Neural cell (in vitro differentiated cells): ENCODE data around the gene GALNT10. TPM values are rescaled to one million over a fixed set of nuclear protein-coding genes. Genes with fewer than 3 reads are reported as not detected.

ENCODE experiments used
- H2AFZ ChIP-seq: fragments of 200-600, 300-800 bp; sonication (generic), shearing (Covaris generic); 2 replicates; pipeline ENCODE4 v1.6.0; 2014; ENCODE audit warnings: low read depth, mild to moderate bottlenecking, antibody characterized with exemption, low read length, moderate library complexity
- H3F3A ChIP-seq: fragments of 200-600 bp; shearing (Covaris generic); 2 replicates; pipeline ENCODE4 v1.6.1; 2016; ENCODE audit warnings: mild to moderate bottlenecking, moderate library complexity, mixed read lengths, antibody characterized with exemption, low read length; ENCODE audit not compliant: insufficient read depth, poor library complexity, severe bottlenecking
- H3K27ac ChIP-seq: fragments of 200-600, 300-800 bp; sonication (generic), shearing (Covaris generic); 2 replicates; pipeline ENCODE4 v1.5.1; 2014; ENCODE audit warnings: mild to moderate bottlenecking, low read length, moderate library complexity
- H3K27me3 ChIP-seq: fragments of 300-800, 200-600 bp; sonication (generic), shearing (Covaris generic); 2 replicates; pipeline ENCODE4 v1.6.0; 2014; ENCODE audit warnings: mild to moderate bottlenecking, low read depth, low read length, moderate library complexity; ENCODE audit not compliant: insufficient read depth
- H3K36me3 ChIP-seq: fragments of 300-800, 200-600 bp; sonication (generic), shearing (Covaris generic); 2 replicates; pipeline ENCODE4 v1.5.1; 2014; ENCODE audit warnings: mild to moderate bottlenecking, antibody characterized with exemption, low read length, moderate library complexity; ENCODE audit not compliant: insufficient read depth
- H3K4me2 ChIP-seq: fragments of 300-800, 200-600 bp; sonication (generic), shearing (Covaris generic); 2 replicates; pipeline ENCODE4 v1.6.0; 2014; ENCODE audit warnings: mild to moderate bottlenecking, low read length
- H3K4me3 ChIP-seq: fragments of 300-800, 200-600 bp; sonication (generic), shearing (Covaris generic); 2 replicates; pipeline ENCODE4 v1.5.1; 2014; ENCODE audit warnings: mild to moderate bottlenecking, low read length, moderate library complexity
- H3K79me2 ChIP-seq: fragments of 200-600 bp; shearing (Covaris generic); replicated peaks from 2 replicates; pipeline ENCODE4 v1.6.0; 2014; ENCODE audit warnings: mild to moderate bottlenecking, low read length, moderate library complexity; ENCODE audit not compliant: insufficient read depth
- H3K9ac ChIP-seq: fragments of 300-800, 200-600 bp; sonication (generic), shearing (Covaris generic); 2 replicates; pipeline ENCODE4 v1.6.1; 2016; ENCODE audit warnings: mild to moderate bottlenecking, low read length, mixed read lengths
- H3K9me2 ChIP-seq: fragments of 200-600 bp; shearing (Covaris generic); 2 replicates; pipeline ENCODE4 v1.6.1; 2016; ENCODE audit warnings: mild to moderate bottlenecking, low read length, mixed read lengths; ENCODE audit not compliant: insufficient read depth
- H3K9me3 ChIP-seq: fragments of 200-600, 300-800 bp; sonication (generic), shearing (Covaris generic); 2 replicates; pipeline ENCODE4 v1.6.1; 2016; ENCODE audit warnings: mild to moderate bottlenecking, mixed run types, low read length, moderate library complexity, mixed read lengths
- H4K20me1 ChIP-seq: fragments of 200-600 bp; shearing (Covaris generic); 2 replicates; pipeline ENCODE4 v1.6.1; 2016; ENCODE audit warnings: mild to moderate bottlenecking, mixed run types; ENCODE audit not compliant: insufficient read depth
- EP300 ChIP-seq: fragments of 450-650 bp; conservative IDR thresholded peaks from 2 replicates; pipeline ENCODE4 v1.6.1; 2014; ENCODE audit warnings: antibody characterized with exemption, mild to moderate bottlenecking, moderate library complexity; ENCODE audit not compliant: poor library complexity, severe bottlenecking
- EZH2 ChIP-seq: fragments of 200-600, 300-800 bp; shearing (Covaris generic), sonication (generic); IDR thresholded peaks from 2 replicates; pipeline ENCODE4 v1.6.1; 2014; ENCODE audit warnings: antibody characterized with exemption, low read length, borderline replicate concordance, mild to moderate bottlenecking; ENCODE audit not compliant: insufficient read depth, poor library complexity, severe bottlenecking
- MXI1 ChIP-seq: fragments of 450-650 bp; conservative IDR thresholded peaks from 2 replicates; pipeline ENCODE4 v1.6.1; 2014; ENCODE audit warnings: antibody characterized with exemption, mild to moderate bottlenecking; ENCODE audit not compliant: poor library complexity, severe bottlenecking
- POLR2AphosphoS5 ChIP-seq: IDR thresholded peaks from 2 replicates; pipeline ENCODE4 v1.6.1; 2012
- REST ChIP-seq: IDR thresholded peaks from 2 replicates; pipeline ENCODE4 v1.6.1; 2012; ENCODE audit warnings: borderline replicate concordance
- SMC3 ChIP-seq: fragments of 450-650 bp; conservative IDR thresholded peaks from 2 replicates; pipeline ENCODE4 v1.6.1; 2014; ENCODE audit warnings: antibody characterized with exemption, mild to moderate bottlenecking, moderate library complexity; ENCODE audit not compliant: poor library complexity
- TAF1 ChIP-seq: IDR thresholded peaks from 2 replicates; pipeline ENCODE4 v1.6.1; 2012; ENCODE audit warnings: low read depth
- polyA plus RNA-seq: library from polyadenylated mRNA; depleted of rRNA; stranded (reverse); fragments of >200 nt; gene quantifications from 2 replicates; pipeline ENCODE4 v1.2.3, GENCODE V29; 2014
- TF ChIP-seq, protein P1 (sequence below): fragments of 450-650 bp; IDR thresholded peaks from 2 replicates; pipeline ENCODE4 v1.5.1; 2014; ENCODE audit warnings: antibody characterized with exemption, mild to moderate bottlenecking, moderate library complexity; ENCODE audit not compliant: poor library complexity, severe bottlenecking

GALNT10 gene
- polyA plus RNA-seq, 1 donor from 2014 or later, result 3.1 TPM

DNA sequence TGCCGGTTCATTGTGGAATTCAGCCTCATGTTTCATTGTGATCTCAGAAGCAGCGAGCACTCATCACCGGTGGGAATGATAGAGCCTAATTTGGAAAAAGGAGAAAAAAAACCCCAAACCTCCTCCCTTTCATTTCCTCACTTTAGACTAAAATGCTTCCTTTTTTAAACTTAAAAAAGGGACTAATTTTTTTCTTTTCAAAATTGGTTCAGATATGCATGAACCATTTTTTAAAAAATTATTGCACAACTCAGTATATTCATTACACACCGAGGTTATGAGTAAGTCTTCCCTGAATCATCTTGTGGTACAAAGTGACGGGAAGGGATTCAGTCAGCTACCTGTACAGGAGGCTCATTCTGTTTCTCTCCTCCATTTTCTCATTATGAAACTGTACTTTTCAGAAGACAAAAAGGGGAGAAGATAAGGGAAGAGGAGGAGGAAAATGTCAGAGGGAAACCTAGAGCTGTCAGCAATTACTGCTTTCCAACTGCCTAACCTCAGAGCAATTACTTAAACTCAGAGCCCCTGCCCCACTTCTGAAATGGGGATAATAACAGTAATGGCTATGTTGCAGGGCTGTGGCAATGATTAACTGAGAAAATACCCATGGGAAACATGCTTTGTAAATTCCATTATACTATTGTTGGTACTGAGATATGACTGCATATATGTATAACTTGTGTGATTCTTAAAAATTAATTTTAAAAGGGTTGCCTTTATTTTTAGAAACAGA lies 24.0 kb downstream of the GALNT10 start:
- Histone ChIP-seq H3K36me3 (no peaks in the 10 kb centered on the region), H3K9me2 (no peaks in the 10 kb centered on the region), H2AFZ (no peak overlapping the region), H3F3A (no peaks in the 10 kb centered on the region), H4K20me1 (no peaks in the 10 kb centered on the region), H3K4me2 (no peak overlapping the region), H3K9ac (no peak overlapping the region), H3K9me3 (no peaks in the 10 kb centered on the region), H3K79me2 (no peaks in the 10 kb centered on the region), H3K27ac (no peak overlapping the region), H3K4me3 (no peak overlapping the region), H3K27me3 (no peaks in the 10 kb centered on the region)
- no peak for TF ChIP-seq EP300
- no peak for TF ChIP-seq EZH2
- TF ChIP-seq SMC3, result no peak
- TF ChIP-seq TAF1, result no peak
- TF ChIP-seq POLR2AphosphoS5, result no peak
- TF ChIP-seq REST, result no peak
- no peak for TF ChIP-seq MXI1
- TF ChIP-seq, protein P1, sequence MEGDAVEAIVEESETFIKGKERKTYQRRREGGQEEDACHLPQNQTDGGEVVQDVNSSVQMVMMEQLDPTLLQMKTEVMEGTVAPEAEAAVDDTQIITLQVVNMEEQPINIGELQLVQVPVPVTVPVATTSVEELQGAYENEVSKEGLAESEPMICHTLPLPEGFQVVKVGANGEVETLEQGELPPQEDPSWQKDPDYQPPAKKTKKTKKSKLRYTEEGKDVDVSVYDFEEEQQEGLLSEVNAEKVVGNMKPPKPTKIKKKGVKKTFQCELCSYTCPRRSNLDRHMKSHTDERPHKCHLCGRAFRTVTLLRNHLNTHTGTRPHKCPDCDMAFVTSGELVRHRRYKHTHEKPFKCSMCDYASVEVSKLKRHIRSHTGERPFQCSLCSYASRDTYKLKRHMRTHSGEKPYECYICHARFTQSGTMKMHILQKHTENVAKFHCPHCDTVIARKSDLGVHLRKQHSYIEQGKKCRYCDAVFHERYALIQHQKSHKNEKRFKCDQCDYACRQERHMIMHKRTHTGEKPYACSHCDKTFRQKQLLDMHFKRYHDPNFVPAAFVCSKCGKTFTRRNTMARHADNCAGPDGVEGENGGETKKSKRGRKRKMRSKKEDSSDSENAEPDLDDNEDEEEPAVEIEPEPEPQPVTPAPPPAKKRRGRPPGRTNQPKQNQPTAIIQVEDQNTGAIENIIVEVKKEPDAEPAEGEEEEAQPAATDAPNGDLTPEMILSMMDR, result no peak

GRCh38 chr5:154215571-154216325 lies 25.2 kb downstream of the GALNT10 start:
- Histone ChIP-seq H3K4me3 (no peak overlapping the region), H3K9me3 (no peaks in the 10 kb centered on the region), H3K9me2 (no peaks in the 10 kb centered on the region), H2AFZ (no peak overlapping the region), H3F3A (no peaks in the 10 kb centered on the region), H4K20me1 (no peaks in the 10 kb centered on the region), H3K9ac (no peak overlapping the region), H3K27ac (no peak overlapping the region), H3K27me3 (no peaks in the 10 kb centered on the region), H3K79me2 (no peaks in the 10 kb centered on the region), H3K36me3 (no peaks in the 10 kb centered on the region), H3K4me2 (no peak overlapping the region)
- no peak for TF ChIP-seq EZH2
- no peak for TF ChIP-seq SMC3
- TF ChIP-seq EP300, result no peak
- no peak for TF ChIP-seq POLR2AphosphoS5
- TF ChIP-seq TAF1, result no peak
- TF ChIP-seq MXI1, result no peak
